G401.6 (cell line): Measurements from ENCODE around the gene IL23A.
"Not testable (repeated sequence)": the region's sequence is repeated elsewhere in the genome, so short reads cannot be mapped to it uniquely, and the experiment has no call there.

Experiments used
- FAIRE-seq: peaks from 2 replicates; lab custom pipeline; 2012; peaks lifted over from hg19 to GRCh38; lab: Jason Lieb, UNC

Gene IL23A

GRCh38 chr12:56326126-56326525 lies 12.6 kb upstream of the IL23A start:
- FAIRE-seq, result no peak

DNA sequence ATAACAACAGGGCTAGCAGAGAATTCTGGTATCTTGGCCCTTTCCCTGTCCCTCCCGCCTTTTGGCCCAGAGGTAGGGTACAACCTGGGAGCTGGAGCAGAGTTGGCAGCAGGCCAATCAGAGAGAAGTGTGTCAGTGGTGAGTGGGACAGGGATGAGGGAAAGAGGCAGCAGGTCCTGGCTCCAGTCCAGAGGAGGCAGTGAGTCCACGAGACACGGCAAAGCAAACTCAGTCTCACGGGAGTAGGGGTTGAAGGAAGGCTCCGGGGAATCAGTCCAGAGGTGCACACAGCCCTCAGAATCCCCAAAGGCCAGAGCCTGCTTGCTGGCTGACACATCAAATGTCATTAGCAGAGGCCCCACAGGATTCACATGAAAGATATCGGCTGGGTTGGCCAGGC lies 12.2 kb upstream of the IL23A start:
- no peak for FAIRE-seq

DNA sequence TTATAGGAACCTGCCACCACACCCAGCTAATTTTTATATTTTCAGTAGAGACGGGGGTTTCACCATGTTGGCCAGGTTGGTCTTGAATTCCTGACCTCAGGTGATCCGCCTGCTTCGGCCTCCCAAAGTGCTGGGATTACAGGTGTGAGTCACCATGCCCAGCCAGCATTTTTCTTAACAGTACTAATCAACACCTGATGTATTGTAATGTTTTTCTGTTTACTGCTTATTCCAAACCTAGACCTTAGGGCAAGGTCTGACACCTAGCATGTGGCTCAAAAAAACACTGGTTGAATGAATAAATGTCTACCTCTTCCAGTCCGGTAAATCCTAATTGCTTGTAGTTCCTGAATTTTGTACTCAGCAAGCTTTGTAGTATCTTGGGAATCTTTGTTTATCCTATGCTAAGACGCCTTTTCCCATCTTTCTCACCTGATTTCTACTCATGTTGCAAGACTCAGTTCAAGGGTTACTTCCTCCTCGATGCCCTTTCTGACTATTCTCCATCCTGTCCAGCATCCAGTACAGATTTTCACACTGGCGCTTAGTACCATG lies 7.7 kb upstream of the IL23A start:
- FAIRE-seq, result no peak

DNA sequence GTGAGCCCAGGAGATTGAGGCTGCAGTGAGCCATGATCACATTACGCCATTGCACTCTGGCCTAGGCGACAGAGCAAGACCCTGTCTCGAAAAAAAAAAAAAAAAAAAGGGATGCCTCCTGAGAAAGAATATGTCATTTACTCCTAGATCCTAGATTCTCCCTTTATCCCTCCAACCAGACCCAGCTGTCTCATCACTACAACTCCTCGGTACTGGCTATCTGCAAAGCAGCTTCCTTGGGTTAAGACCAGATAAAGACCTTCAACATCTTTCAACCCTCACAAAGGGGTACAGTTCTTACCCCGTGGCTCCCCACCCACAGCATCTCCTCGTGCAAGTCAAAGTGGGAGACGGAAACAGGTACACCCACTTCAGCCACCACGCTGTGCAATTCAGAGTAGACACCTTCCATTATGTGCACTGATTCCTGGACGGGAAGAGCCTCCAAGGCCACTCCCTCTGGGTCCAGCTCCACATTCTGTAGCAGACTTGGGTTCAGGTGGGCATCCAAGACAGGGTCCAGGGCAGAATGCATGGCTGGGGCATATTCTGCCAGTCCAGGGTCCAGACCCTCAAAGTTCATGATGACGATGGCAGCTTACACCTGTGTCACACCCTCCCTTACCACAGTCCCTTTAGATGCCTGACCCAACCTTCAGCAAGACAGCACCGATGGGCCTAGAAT lies 6.0 kb upstream of the IL23A start:
- FAIRE-seq, result no peak

DNA sequence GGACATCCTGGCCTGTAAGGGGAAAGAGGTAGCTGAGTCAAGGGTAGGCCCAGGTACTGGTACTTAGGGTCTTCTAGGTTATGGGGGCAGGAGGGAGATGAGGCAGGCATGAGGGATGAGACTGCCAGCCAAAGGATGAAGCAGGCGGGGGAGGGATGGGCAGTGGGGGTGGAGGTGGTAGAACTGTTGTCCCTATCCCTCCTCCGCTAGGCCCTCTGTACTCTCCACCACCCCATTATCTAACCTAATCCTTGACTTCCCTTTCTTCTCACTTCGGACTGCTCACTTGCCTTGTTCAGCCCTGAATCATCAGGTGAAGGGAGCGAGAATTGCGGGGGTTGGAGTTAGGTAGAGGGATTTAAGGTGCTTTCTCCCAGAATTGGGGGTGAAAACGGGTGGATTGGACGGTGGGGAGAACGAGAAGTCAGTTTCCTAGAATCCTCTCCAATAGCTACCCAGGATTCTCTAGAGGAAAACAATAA lies 5.4 kb upstream of the IL23A start:
- FAIRE-seq, result no peak

GRCh38 chr12:56333679-56334489 lies 4.8 kb upstream of the IL23A start, which contains the start of gene PAN2:
Gene PAN2 (minus strand): TSS chr12:56334000. CDS start chr12:56333094, 906 bp downstream.
- FAIRE-seq, result peak; percentile 94

- FAIRE-seq, result no peak
Measured at GRCh38 chr12:56334490-56334793, 4.2 kb upstream of the IL23A start.

DNA sequence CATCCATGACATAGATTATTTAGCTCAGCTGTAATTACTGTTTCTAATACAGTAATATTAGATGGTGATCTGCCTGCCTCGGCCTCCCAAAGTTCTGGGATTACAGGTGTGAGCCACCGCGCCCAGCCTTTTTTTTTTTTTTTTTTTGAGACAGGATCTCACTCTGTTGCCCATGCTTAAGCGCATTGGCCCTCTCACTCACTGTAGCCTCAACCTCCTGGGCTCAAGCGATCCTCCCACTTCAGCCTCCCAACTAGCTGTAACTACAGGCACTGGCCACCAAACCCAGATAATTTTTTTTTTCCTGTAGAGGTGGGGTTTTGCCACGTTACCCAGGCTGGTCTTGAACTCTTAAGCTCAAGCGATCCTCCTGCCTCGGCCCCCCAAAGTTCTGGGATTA lies 3.2 kb upstream of the IL23A start:
- not testable (repeated sequence) for FAIRE-seq

DNA sequence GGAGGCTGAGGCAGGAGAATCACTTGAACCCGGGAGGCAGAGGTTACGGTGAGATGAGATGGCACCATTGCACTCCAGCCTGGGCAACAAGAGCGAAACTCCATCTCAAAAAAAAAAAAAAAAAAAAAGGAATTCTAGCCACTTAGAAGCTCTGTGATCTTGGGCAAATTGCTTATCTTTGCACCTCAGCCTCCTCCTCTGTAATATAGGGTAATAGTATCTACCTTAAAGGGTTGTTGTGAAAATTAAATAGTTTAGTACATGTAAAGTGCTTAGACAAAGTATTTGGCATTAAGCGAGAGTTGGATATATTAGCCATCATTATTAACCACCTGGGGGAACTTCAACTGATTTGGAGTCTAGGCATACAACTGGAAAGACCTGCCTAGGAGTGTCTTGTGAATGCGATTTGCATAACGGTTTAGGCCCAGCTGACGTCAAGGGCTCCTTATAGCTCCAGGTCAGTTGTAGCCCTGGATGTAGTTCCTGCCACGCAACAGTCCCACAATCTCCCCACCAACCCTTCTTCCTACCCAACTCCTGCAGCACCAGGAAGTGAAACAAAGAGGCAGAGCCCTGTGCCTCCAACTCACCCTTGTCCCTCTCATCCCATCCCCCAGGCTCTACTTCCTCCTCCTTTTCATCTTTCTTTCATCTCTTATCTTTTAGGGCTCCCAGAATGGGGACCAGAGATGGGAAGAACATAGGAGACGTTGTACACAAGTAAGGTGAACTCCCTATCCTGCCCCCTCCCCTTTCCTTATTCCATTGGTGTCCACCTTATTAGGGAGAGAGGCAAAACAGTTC lies 2.1 kb upstream of the IL23A start:
- no peak for FAIRE-seq

GRCh38 chr12:56337753-56338251 lies 882 bp upstream of the IL23A start:
- no peak for FAIRE-seq

- FAIRE-seq, result no peak
Measured at GRCh38 chr12:56339158-56339422, 406 bp downstream of the IL23A start.

- no peak for FAIRE-seq
Measured at GRCh38 chr12:56341616-56342015, 2.9 kb downstream of the IL23A start.

- not testable (repeated sequence) for FAIRE-seq
Measured at GRCh38 chr12:56342290-56342689, 3.6 kb downstream of the IL23A start.

GRCh38 chr12:56346675-56347074 lies 8.0 kb downstream of the IL23A start:
- no peak for FAIRE-seq

DNA sequence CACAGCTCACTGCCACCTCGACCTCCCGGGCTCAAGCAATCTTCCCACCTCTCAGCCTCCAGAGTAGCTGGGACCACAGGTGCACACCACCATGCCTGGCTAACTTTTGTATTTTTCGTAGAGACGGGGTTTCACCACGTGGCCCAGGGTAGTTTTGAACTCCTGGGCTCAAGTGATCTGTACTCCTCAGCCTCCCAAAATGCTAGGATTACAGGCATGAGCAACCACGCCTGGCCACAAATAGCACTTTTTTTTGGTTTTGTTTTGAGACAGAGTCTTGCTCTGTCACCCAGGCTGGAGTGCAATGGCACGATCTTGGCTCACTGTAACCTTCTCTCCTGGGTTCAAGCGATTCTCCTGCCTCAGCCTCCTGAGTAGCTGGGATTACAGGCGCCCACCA lies 8.6 kb downstream of the IL23A start:
- not testable (repeated sequence) for FAIRE-seq

DNA sequence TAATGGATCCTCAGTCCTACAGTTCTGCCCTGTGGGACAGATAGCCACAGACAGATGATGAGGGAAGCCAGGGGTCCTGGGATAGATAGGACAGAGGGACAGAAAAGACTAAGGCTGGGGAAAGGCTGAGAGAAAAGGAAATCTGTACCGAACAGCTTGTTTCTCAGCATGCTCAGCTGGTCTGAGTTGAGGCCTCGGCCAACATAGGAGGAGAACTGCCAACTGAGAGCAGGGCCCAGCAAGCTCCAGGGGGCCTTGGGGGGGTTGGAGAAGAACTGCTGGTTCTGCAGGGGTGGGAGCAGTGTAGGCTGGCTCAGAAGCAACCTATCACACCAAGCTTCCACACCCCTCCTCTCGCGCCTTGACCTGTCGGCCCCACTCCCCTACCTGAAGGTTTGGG lies 10.1 kb downstream of the IL23A start:
- FAIRE-seq, result no peak

- FAIRE-seq, result no peak
Measured at GRCh38 chr12:56350662-56351061, 12.0 kb downstream of the IL23A start.

- FAIRE-seq, result no peak
Measured at GRCh38 chr12:56351325-56351724, 12.6 kb downstream of the IL23A start.

- no peak for FAIRE-seq
Measured at GRCh38 chr12:56358836-56359532, 20.3 kb downstream of the IL23A start.

DNA sequence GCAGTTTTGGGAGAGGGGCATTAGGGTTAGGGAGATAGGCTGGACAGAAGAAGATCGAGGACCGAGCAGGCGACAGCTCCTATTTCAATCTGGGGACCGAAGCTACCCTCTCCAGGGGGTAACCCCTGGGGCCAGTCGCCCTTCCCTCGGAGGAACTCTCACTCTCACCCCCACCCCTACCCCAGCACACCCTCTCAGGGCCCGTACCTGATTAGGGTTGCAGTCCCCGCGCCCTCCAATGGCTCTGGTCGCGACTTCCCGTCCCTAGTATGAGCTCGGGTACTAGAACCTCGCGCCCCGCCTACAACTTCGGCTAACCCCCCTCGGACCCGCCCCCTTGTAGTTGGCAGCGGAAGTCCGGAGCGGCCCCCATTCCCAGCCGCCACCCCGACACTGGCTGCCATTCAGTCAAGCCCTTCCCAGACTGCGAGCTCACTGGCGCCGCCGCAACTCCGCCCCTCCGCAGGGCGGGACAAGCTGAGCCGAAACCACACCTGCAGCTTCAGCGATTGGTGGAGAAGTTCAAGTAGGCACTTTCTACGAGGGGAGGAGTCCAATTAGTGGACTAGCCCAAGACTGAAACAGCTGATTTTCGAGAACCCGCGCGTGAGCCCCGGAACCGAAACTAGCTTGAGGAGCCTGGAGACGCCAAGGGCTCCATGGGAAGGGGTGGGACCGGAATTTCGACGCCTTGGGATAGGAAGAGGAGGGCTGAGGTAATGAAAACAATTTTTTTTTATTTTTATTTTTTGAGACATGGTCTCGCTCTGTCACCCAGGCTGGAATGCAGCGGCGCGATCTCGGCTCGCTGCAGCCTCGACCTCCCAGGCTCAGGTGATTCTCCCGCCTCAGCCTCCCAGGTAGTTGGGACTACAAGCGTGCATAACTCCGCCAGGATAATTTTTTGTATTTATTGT lies 21.4 kb downstream of the IL23A start, which contains the start of gene STAT2:
Gene STAT2 (minus strand): TSS at position 257 of the 917 bp plus-strand sequence. CDS start 3,536 bp downstream, outside the sequence.
- peak; percentile 100 for FAIRE-seq
